Erythroblast (primary cell): ENCODE results near the gene LRRC73.
"Not testable (repeated sequence)": the region's sequence is repeated elsewhere in the genome, so short reads cannot be mapped to it uniquely, and the experiment has no call there.

Source experiments
- DNase-seq, 2 experiments: peaks; one replicate each; lab custom pipeline; 2025; lab: John Stamatoyannopoulos, UW
- GATA1 ChIP-seq: IDR thresholded peaks from 2 replicates; pipeline ENCODE4 v1.6.1; 2011; ENCODE audit warnings: low read depth, mild to moderate bottlenecking, control low read depth, low read length, moderate library complexity
- POLR2A ChIP-seq: IDR thresholded peaks from 2 replicates; pipeline ENCODE4 v1.6.1; 2011; ENCODE audit warnings: mild to moderate bottlenecking, low read length

LRRC73 gene

DNA sequence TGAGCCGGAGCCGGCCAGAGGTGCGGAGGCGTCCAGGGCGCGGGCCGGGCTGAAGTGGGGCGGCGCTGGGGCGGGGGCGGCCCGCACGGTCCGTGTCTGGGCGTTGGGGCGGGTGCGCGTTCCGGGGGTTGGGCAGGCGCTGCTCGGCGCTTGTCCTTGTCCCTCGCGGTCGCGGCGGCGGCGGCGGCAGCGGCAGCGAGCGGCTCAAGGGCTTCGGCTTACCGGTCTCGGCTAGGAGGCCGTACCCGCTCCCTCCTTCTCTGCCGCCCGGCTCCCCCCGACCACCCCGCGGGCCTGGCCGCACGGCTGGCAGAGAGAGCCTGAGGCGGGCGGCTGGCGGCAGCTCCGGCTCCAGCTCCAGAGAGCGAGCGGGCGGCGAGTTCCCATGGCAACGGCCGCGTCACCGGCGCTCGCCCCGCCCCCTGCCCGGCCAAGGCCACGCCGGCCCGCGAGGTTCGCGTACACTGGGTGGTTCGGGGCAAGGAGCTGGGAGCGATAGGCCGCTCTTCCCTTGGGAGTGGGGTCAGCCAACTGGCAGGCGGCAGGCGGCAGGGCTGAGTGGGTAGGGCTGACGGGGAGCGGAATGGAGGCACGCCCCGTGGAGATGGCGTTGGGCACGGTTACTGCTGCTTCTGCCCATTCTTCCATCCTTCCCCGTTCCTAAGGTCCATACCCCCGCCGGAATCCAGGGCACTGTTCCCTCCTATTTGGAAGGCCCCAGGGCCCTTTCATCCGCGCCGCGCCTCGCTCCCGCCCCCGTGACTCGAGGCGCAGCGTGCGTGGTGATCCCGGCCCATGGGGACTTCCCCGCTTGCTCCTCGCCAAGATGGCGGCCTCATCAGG lies at the start of gene LRRC73:
Gene LRRC73, minus strand, starts transcription at position 363 of the 843 bp plus-strand sequence. CDS start 561 bp downstream, outside the sequence.
- TF ChIP-seq GATA1: no peak
- peak; percentile 48 for TF ChIP-seq POLR2A
- DNase-seq: peak; percentile 82 to 92

DNA sequence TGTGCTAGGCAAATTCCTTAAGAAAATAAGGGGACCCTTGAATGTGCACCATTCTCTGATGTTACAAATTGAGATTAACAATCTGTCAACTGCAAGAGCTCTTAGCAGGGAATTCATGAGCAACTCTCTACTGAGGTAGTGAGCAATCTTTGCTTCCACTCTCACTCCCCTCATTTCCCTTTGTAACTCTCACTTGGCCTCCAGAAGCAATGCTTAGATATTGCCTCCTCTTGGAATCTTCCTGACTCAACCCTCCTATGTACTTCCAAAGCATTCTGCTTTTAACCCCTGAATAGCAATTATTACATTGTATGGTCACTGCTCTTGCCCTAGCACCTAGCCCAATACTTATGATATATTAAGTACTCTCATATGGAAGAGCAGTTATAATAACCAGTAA lies 49.2 kb upstream of the LRRC73 start:
- no peak for DNase-seq
- no peak for TF ChIP-seq GATA1
- no peak for TF ChIP-seq POLR2A

GRCh38 chr6:43557620-43558019 lies 47.5 kb upstream of the LRRC73 start:
- not testable (repeated sequence) for DNase-seq

DNA sequence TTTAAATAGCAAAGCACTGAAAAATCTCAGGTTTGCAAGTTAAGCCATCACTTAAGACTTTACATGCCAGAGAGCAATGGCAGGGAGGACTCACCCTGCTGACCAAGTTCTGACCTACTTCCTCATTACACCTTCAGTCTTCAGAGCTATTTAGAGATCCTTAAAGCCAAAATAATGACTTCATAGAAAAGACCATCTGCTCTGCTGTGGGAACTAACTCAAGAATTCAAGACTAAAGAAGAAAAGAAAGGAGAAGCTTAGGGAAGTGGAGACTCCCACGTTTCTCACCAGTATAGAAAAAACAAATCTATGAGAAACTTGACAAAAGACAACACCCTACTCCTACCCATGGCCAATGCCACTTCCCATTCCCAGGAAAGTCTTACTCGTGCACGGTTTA lies 37.1 kb upstream of the LRRC73 start:
- no peak for TF ChIP-seq GATA1
- no peak for TF ChIP-seq POLR2A
- DNase-seq: no peak

- TF ChIP-seq POLR2A (no peak), GATA1 (no peak)
- DNase-seq: no peak
These were observed 34.3 kb upstream of the LRRC73 start for GRCh38 chr6:43544461-43544860.

DNA sequence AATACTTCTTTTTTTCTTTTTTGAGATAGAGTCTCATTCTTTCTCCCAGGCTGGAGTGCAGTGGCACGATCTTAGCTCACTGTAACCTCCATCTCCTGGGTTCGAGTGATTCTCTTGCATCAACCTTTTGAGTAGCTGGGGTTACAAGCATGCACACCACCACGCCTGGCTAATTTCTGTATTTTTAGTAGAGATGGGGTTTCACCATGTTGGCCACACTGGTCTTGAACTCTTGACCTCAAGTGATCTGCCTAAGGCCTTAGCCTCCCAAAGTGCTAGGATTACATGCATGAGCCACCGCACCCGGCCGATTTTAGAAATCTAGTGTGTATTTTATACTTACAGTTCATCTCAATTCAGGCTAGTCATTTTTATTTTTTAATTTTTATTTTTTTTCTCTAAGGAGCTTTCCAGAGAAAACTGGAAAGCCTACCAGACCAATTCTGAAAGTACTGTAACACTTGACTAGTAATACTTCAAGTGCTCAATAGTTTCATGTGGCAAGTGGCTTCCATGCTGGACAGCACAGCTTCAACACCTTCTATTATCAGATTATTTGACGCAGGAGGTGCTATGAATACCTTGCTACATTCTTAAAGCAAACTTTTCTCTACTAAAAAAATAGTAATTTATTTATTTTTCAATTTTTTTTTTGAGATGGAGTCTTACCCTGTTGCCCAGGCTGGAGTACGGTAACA lies 31.8 kb upstream of the LRRC73 start:
- TF ChIP-seq GATA1 (no peak), POLR2A (no peak)
- DNase-seq: no peak

DNA sequence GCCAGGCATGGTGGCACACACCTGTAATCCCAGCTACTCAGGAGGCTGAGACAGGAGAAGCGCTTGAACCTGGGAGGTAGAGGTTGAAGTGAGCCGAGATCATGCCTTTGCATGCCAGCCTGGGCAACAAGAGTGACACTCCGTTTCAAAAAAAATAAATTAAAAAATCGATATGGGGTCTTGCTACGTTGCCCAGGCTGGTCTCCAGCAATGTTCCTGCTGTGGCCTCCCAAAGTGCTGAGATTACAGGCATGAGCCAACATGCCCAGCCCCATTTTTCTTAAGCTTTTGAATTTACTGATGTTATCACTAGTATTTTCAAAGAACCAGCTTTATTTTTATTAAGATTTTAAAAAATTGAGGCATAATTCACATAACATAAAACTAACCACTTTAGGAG lies 30.4 kb upstream of the LRRC73 start:
- TF ChIP-seq GATA1 (no peak), POLR2A (no peak)
- DNase-seq: no peak

- DNase-seq: not testable (repeated sequence)
These were observed 29.3 kb upstream of the LRRC73 start for GRCh38 chr6:43539409-43539808.

DNA sequence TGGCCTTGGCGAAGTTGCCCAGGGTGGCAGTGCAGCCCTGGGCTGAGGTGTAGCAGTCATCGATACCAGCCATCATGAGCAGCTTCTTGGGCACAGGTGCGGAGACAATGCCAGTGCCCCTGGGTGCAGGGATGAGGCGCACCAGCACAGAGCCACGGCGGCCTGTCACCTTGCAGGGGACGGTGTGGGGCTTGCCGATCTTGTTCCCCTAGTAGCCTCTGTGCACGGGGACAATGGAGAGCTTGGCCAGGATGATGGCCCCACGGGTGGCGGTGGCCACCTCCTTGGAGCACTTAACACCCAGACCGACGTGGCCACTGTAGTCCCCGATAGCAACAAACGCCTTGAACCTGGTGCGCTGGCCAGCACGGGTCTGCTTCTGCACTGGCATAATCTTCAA lies 28.8 kb upstream of the LRRC73 start:
- not testable (repeated sequence) for DNase-seq

DNA sequence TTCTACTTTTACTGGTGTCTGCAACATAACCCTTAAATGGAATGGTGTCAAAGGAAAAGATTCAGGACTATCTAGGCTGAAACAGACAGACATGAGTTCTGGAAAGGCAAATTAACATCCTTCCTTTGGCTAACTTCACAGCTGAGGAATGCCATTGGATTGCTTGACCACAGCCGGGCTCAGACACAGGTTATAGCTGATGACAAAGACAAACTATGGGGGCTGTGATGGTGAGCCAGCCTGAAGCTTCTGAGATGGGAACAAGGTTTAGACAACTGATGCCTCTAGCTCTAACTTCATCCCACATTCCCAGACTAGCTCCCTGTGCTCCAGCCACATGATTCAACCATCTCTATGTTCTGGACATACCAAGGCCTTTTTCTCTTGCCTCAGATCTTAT lies 22.1 kb upstream of the LRRC73 start:
- no peak for TF ChIP-seq POLR2A
- TF ChIP-seq GATA1: no peak
- DNase-seq: no peak

DNA sequence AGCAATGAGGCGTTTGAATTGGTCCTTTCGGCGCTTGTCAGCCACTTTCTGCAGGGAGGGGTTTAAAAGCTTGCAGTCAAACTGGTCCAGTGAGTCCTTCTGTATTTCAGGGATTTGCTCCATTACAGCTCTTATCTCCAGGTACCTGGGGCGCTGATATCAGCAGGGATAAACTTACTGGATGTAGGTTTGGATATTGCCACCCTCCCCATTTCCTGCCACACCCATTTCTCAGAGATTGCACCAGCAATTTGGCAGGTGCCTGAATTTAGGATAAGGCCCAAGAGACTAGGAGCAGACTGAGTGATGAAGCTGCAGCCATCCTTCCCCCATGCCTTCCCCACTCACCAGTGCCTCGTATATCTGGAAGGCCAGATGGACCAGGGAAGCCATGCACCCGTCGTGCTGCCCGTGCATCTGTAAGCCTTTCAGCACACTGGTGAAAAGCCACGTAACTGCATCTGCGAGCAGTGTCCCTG lies 14.4 kb upstream of the LRRC73 start:
- no peak for DNase-seq
- TF ChIP-seq GATA1 (no peak), POLR2A (no peak)

DNA sequence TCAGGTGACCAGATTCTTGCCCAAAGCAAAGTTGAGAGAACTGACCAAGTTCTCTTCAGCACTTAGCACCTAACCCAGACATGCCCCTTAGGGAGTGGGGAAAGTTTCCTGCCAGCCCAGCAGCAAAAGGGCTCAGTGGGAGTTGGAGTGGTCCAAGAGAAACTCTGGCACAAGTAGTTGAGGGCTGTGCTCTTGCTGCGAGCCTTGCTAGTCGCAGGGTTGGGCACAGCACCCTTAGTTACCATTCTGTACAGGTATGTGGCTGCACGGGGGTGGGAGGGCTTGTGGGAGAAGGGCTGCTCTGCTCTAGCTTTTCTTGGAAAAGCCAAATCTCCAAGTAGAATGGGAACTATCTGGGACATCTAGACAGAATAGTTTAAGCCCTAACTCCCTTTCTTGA lies 13.1 kb upstream of the LRRC73 start:
- no peak for DNase-seq
- no peak for TF ChIP-seq POLR2A
- TF ChIP-seq GATA1: no peak

DNA sequence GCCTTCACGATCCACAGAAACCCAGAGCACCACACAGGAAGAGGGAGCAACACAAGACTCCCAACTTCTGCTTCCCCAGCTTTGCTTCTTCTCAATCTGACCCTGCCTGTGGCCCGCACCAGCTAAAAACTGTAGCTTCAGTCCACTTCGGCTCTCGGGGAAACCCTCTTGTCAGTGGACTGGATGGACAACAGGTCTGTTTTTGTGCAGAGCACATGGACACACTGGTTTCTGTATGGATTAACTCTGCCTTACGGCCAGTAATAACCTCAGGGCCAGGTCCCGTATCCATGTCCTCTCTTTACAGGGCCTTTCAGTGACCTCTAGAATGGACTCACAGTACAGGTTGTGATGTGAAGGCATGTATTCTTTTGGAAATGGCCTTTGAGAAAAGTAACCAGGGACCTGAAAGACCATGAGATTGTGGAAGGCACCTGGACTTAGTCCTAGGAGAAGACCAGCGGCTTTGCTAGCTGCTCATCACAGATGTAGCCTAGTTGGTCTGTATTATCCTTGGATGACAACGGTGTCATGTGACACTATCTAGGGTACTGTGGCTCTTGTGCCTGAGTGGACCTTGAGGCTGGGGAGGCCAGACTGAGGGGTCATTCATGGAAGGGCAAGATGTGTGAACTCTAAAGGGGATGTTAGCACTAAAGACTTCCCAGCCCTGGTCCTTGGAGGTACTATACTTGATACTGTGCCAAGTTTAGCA lies 12.6 kb upstream of the LRRC73 start:
- no peak for DNase-seq
- TF ChIP-seq POLR2A (no peak), GATA1 (no peak)

DNA sequence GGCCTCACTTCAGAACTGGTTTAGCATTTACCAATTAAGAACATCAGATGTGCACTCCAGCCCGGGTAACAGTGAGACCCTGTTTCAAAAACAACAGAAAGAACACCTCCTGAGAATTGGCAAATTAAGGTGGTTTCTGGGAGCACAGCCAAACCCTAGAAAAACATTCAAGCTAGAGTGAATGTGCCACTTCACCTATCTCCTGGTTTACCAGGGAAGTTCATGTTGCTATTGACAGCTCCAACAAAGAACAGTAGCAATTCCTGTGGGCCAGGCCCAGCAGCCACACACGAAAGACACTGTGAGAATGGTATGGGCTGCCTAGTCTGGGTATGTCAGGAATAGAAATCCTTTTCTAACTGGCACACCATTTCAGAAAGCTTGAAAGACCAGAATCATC lies 11.7 kb upstream of the LRRC73 start:
- no peak for DNase-seq
- no peak for TF ChIP-seq POLR2A
- no peak for TF ChIP-seq GATA1

DNA sequence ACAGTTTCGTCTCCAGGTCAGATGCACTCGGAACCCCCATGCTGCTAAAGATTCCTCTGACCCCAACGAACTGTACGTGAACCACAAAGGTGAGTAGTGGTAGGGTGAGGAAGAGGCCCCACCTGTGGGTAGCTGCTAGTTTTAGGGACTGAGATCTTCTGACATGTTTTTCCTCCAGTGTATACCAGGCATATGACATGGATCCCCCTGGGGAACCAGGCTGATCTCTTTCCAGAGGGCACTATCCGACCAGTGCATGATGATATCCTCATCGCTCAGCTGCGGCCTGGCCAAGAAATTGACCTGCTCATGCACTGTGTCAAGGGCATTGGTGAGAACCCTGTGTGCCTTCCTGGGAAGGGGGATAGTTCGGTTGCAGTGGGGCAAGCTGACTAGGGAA lies 10.0 kb upstream of the LRRC73 start:
- no peak for DNase-seq
- TF ChIP-seq POLR2A: no peak
- no peak for TF ChIP-seq GATA1
